Cortex of kidney (tissue), 1 donor: ENCODE measurements around the gene PPCS.
A peak's percentile ranks its signal among the peaks of the same experiment; 100 is the strongest.

Experiments used
- DNase-seq: peaks from one replicate; lab custom pipeline; 2025; lab: John Stamatoyannopoulos, UW

The PPCS gene

GRCh38 chr1:42456010-42456753 lies at the start of gene PPCS, which contains the start of gene ZMYND12:
PPCS (plus strand) TSS chr1:42456543; CDS start chr1:42456566, 23 bp downstream.
ZMYND12 (minus strand) TSS chr1:42456022; CDS start chr1:42455997, 25 bp downstream.
- DNase-seq: peak; percentile 33

GRCh38 chr1:42414551-42415496 lies 41.5 kb upstream of the PPCS start:
- DNase-seq: no peak

- DNase-seq: no peak
These were observed 39.2 kb upstream of the PPCS start for GRCh38 chr1:42417166-42417565.

- no peak for DNase-seq
These were observed 37.8 kb upstream of the PPCS start for GRCh38 chr1:42418516-42418915.

- no peak for DNase-seq
These were observed 37.1 kb upstream of the PPCS start for GRCh38 chr1:42419126-42419821.

- no peak for DNase-seq
These were observed 36.2 kb upstream of the PPCS start for GRCh38 chr1:42420121-42420520.

- no peak for DNase-seq
These were observed 35.3 kb upstream of the PPCS start for GRCh38 chr1:42420911-42421585.

- DNase-seq: no peak
These were observed 33.6 kb upstream of the PPCS start for GRCh38 chr1:42422737-42423136.

GRCh38 chr1:42423681-42424080 lies 32.7 kb upstream of the PPCS start:
- no peak for DNase-seq

GRCh38 chr1:42424201-42424600 lies 32.1 kb upstream of the PPCS start:
- no peak for DNase-seq

GRCh38 chr1:42427240-42427639 lies 29.1 kb upstream of the PPCS start:
- DNase-seq: no peak

GRCh38 chr1:42429603-42430002 lies 26.7 kb upstream of the PPCS start:
- DNase-seq: no peak

- no peak for DNase-seq
These were observed 25.8 kb upstream of the PPCS start for GRCh38 chr1:42430286-42431135.

- DNase-seq: no peak
These were observed 24.8 kb upstream of the PPCS start for GRCh38 chr1:42431514-42431913.

- no peak for DNase-seq
These were observed 23.6 kb upstream of the PPCS start for GRCh38 chr1:42432714-42433113.

- no peak for DNase-seq
These were observed 23.0 kb upstream of the PPCS start for GRCh38 chr1:42433369-42433768.

GRCh38 chr1:42434340-42434739 lies 22.0 kb upstream of the PPCS start:
- DNase-seq: no peak

GRCh38 chr1:42439940-42440339 lies 16.4 kb upstream of the PPCS start:
- DNase-seq: no peak

- no peak for DNase-seq
These were observed 13.7 kb upstream of the PPCS start for GRCh38 chr1:42442662-42443061.

GRCh38 chr1:42449256-42449655 lies 7.1 kb upstream of the PPCS start:
- no peak for DNase-seq

GRCh38 chr1:42450061-42450460 lies 6.3 kb upstream of the PPCS start:
- DNase-seq: no peak
